HEK293T (cell line): Measurements from ENCODE around the gene KLF4.
"Not testable (repeated sequence)": the region's sequence is repeated elsewhere in the genome, so short reads cannot be mapped to it uniquely, and the experiment has no call there.

Experiments used
- CTCF ChIA-PET: fragments of 350-600 bp; formaldehyde crosslinking; extraction: SDS; loops from one replicate; lab custom pipeline; 2021; ENCODE audit warnings: antibody characterized with exemption, inconsistent platforms; lab: Yijun Ruan, JAX
- POLR2A ChIA-PET: fragments of 350-600 bp; formaldehyde crosslinking; extraction: SDS; loops from one replicate; lab custom pipeline; 2020; ENCODE audit warnings: antibody characterized with exemption, inconsistent platforms; lab: Yijun Ruan, JAX
- DNase-seq: peaks from one replicate; pipeline ENCODE4 v3.0.0; 2012; ENCODE audit warnings: mixed read lengths; ENCODE audit errors: extremely low spot score
- ARNT ChIP-seq: fragments of 450-650 bp; IDR thresholded peaks from 2 replicates; pipeline ENCODE4 v1.6.1; 2017; ENCODE audit warnings: mild to moderate bottlenecking
- BHLHE40 ChIP-seq: fragments of 450-650 bp; IDR thresholded peaks from 2 replicates; pipeline ENCODE4 v1.6.1; 2016; ENCODE audit warnings: mild to moderate bottlenecking, moderate library complexity, borderline replicate concordance
- CTBP1 ChIP-seq: fragments of 450-650 bp; IDR thresholded peaks from 2 replicates; pipeline ENCODE4 v1.6.1; 2016; ENCODE audit warnings: borderline replicate concordance
- ELF4 ChIP-seq: fragments of 450-650 bp; IDR thresholded peaks from 2 replicates; pipeline ENCODE4 v1.6.1; 2017; ENCODE audit warnings: antibody characterized with exemption
- FOXA1 ChIP-seq: fragments of 450-650 bp; IDR thresholded peaks from 2 replicates; pipeline ENCODE4 v1.6.1; 2016; ENCODE audit warnings: mild to moderate bottlenecking
- FOXK2 ChIP-seq: fragments of 450-650 bp; IDR thresholded peaks from 2 replicates; pipeline ENCODE4 v1.6.1; 2016; ENCODE audit warnings: mild to moderate bottlenecking
- FOXM1 ChIP-seq: fragments of 450-650 bp; IDR thresholded peaks from 2 replicates; pipeline ENCODE4 v1.6.1; 2017; ENCODE audit warnings: mild to moderate bottlenecking, borderline replicate concordance
- HDGF ChIP-seq: fragments of 450-650 bp; IDR thresholded peaks from 2 replicates; pipeline ENCODE4 v1.6.1; 2017; ENCODE audit warnings: antibody characterized with exemption, borderline replicate concordance
- L3MBTL2 ChIP-seq: fragments of 450-650 bp; conservative IDR thresholded peaks from 2 replicates; pipeline ENCODE4 v1.6.1; 2016; ENCODE audit warnings: mild to moderate bottlenecking
- LEF1 ChIP-seq: fragments of 450-650 bp; IDR thresholded peaks from 2 replicates; pipeline ENCODE4 v1.6.1; 2017; ENCODE audit warnings: mild to moderate bottlenecking, borderline replicate concordance
- NFRKB ChIP-seq: fragments of 450-650 bp; IDR thresholded peaks from 2 replicates; pipeline ENCODE4 v1.6.1; 2016; ENCODE audit warnings: mild to moderate bottlenecking, moderate library complexity
- SP1 ChIP-seq: fragments of 450-650 bp; IDR thresholded peaks from 2 replicates; pipeline ENCODE4 v1.6.1; 2017
- SUZ12 ChIP-seq: fragments of 450-650 bp; IDR thresholded peaks from 2 replicates; pipeline ENCODE4 v1.6.1; 2016; ENCODE audit warnings: mild to moderate bottlenecking
- TARDBP ChIP-seq: fragments of 450-650 bp; IDR thresholded peaks from 2 replicates; pipeline ENCODE4 v1.6.1; 2016
- ZNF384 ChIP-seq: fragments of 450-650 bp; IDR thresholded peaks from 2 replicates; pipeline ENCODE4 v1.6.1; 2016
- TF ChIP-seq, protein P1 (sequence below): fragments of 450-650 bp; IDR thresholded peaks from 2 replicates; pipeline ENCODE4 v1.6.1; 2016

The KLF4 gene

DNA sequence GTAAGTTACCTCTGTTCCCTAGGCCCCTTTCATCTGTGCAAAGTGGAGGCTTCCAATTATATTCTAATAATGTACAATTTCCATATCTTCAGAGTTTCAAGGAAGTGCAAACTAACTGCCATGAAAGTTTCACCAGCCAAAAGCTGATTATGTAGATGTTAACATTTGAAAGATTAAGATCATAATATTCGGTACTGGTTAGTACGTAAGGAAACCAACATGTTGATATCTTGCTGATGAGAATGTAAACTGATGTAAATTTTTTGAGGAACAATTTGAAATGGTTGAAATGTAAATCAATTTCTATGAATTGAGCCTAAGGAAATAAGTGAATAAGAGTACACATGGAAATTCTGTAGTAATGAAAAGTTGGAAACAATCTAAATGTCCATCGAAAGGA, 12.9 kb upstream of the KLF4 start:
- POLR2A ChIA-PET, result no interaction called here
- DNase-seq, result no peak
- CTCF ChIA-PET, result interaction anchor here (0.8 kb wide), 1 partner anchor 779 kb away, joined by 4 read pairs; no protein-coding TSS in a partner anchor
- TF ChIP-seq L3MBTL2 (no peak), HDGF (no peak)

DNA sequence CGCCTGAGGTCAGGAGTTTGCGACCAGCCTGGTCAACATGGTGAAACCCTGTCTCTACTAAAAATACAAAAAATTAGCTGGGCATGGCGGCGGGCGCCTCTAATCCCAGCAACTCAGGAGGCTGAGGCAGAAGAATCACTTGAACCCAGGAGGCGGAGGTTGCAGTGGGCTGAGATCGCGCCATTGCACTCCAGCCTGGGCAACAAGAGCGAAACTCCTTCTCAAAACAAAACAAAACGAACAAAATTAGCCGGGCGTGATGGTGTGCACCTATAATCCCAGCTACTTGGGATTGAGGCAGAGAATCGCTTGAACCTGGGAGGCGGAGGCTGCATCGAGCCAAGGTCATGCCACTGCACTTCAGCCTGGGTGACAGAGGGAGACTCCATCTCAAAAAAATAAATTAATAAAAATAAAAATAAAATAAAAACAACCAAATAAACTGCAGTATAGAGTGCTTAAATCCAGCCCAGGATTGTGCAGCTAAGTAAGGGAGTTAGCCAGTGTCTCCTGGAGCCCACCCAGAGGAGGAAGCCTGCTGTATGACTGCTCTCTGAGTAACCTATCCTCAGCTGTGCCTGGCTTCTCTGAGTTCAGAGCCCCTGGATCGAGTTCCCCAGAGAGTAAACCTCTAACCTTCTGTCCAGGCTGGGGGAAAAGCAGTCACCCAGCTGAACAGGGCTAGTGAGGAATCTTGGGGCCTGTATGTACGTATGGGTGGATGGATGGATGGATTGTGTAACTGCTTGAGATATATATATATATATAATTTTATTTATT, 11.0 kb upstream of the KLF4 start:
- POLR2A ChIA-PET, result not testable (repeated sequence)

DNA sequence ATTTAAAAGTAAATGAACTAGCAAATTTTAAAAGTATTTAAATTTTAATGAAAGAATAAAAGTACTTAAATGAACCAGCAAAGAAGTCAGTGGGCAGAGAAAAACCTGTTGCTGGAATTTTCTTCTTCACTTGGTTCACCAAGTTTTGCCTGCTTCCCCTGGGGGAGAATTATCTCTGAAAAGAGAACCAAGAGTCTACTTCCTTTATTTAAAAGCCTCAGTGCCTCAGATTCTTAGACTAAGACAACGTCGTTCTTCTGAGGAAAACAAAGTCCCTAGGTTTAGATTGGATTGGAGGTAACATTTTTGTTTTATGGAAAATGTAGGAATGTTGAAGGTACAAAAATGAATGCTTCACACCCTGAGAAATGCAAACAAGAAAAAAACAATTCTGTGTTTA, 7.4 kb upstream of the KLF4 start:
- DNase-seq, result no peak
- CTCF ChIA-PET, result interaction anchor here (0.5 kb wide), 1 partner anchor 29 kb away, joined by 3 read pairs; no protein-coding TSS in a partner anchor
- TF ChIP-seq SUZ12 (no peak), NFRKB (no peak)
- POLR2A ChIA-PET, result no interaction called here

More for the DNA sequence above, 11.0 kb upstream of the KLF4 start:
- DNase-seq, CTCF ChIA-PET: not testable (repeated sequence)

DNA sequence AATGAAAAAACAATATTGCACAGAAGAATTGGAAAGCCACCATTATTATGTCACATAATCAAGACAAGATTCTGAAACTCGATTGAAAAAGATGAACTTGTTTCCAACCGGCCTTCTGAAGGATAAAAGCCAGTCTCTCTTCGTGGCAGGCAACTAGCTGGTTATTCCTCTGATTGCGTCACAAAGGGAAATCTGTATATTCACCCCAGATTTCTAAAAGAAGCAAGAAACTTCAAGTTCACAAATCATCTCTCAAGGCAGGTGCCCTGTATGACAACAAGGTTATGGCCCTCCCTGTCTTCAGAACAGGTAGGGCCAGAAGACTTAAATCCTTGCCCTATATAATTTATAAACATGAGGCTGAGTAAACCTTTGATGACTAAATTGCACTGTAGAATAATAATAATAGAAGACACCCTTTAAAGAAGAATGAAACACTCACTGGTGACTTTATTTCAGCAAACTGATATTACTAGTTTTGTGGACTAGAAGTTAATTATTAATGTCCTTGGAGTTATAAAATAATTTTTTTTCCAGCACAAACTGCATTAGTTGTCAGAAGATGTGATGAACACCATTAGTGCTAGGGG, 2.9 kb upstream of the KLF4 start:
- ChIA-PET CTCF (interaction anchor here (0.6 to 0.7 kb wide), 2 partner anchors 10 to 149 kb away, joined by 3 to 4 read pairs; no protein-coding TSS in a partner anchor), POLR2A (no interaction called here)
- DNase-seq, result no peak
- no peak for TF ChIP-seq LEF1
- TF ChIP-seq FOXK2, result no peak
- TF ChIP-seq L3MBTL2, result no peak
- TF ChIP-seq CTBP1, result no peak
- no peak for TF ChIP-seq FOXM1
- no peak for TF ChIP-seq NFRKB
- no peak for TF ChIP-seq ZNF384
- no peak for TF ChIP-seq SP1
- TF ChIP-seq FOXA1, result no peak
- TF ChIP-seq ELF4, result no peak
- TF ChIP-seq TARDBP, result no peak

DNA sequence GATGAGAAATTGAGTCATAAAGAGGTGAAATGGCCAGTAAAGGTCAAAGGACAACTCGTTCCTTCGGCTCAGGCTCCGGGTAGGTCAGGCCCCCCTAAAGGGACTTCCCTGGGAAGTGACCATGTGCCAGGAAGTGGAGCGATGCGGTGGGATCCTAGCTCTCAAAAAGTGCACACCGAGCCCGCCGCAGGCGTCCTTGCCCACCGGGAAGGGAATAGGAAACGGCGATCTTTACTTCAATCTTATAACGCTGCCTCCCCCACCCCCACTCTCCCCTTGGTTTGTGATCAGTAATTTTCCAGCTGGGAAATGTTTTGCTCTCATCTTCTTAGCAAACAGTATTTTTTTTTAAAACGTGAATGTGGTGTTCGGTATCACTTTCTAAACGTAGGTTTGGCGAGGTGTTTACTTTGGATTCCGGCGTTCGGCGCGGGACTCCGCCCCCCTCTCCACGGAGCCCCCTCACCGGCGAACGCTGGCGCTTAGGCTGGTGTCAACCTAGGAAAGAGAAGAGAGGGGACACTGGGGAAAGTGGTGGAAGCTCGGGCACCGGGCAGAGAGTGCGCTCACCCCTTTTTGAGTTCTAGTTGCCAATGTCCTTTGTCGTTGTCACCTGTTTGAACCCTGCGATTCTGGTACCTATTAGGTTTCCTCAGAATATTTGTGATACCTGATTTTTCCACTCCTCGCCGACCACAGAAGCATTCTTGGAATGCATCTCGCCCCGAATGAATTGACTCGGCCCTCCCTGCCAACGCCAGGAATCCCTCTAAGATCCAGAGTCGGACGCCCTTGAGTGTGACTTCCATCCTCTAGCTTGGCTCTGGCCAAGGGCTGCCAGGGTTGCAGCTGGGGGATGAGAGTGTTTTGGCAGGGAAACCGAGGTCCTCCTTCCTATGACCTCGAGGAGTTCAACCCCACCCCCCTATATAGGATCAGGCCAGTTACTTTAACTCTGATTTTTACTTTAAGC, 1.8 kb upstream of the KLF4 start:
- TF ChIP-seq TARDBP, result no peak
- TF ChIP-seq SP1, result no peak
- TF ChIP-seq ELF4, result no peak
- TF ChIP-seq HDGF, result no peak
- TF ChIP-seq NFRKB, result no peak
- no peak for TF ChIP-seq LEF1
- TF ChIP-seq FOXM1, result no peak
- TF ChIP-seq, protein P1, sequence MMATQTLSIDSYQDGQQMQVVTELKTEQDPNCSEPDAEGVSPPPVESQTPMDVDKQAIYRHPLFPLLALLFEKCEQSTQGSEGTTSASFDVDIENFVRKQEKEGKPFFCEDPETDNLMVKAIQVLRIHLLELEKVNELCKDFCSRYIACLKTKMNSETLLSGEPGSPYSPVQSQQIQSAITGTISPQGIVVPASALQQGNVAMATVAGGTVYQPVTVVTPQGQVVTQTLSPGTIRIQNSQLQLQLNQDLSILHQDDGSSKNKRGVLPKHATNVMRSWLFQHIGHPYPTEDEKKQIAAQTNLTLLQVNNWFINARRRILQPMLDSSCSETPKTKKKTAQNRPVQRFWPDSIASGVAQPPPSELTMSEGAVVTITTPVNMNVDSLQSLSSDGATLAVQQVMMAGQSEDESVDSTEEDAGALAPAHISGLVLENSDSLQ, result no peak
- no peak for TF ChIP-seq BHLHE40
- TF ChIP-seq L3MBTL2, result no peak
- no peak for TF ChIP-seq ZNF384
- no peak for TF ChIP-seq FOXK2
- no peak for TF ChIP-seq ARNT
- TF ChIP-seq FOXA1, result no peak
- no peak for TF ChIP-seq SUZ12
- no peak for TF ChIP-seq CTBP1
- POLR2A ChIA-PET, result no interaction called here
- CTCF ChIA-PET, result interaction anchor here (0.6 kb wide), 1 partner anchor 1664 kb away, joined by 7 read pairs; no protein-coding TSS in a partner anchor
- DNase-seq, result no peak

DNA sequence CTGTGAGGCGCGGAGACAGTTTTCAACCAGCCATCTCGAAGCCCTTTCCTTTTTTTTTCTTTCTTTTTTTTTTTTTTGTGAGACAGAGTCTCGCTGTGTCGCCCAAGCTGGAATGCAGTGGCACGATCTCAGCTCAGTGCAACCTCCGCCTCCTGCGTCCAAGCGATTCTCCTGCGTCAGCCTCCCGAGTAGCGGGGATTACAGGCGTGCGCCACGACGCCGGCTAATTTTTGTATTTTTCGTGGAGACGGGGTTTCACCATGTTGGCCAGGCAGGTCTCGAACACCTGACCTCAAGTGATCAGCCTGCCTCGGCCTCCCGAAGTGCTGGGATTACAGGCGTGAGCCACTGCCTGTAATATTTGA, 1.0 kb upstream of the KLF4 start:
- CTCF ChIA-PET, DNase-seq: not testable (repeated sequence)

DNA sequence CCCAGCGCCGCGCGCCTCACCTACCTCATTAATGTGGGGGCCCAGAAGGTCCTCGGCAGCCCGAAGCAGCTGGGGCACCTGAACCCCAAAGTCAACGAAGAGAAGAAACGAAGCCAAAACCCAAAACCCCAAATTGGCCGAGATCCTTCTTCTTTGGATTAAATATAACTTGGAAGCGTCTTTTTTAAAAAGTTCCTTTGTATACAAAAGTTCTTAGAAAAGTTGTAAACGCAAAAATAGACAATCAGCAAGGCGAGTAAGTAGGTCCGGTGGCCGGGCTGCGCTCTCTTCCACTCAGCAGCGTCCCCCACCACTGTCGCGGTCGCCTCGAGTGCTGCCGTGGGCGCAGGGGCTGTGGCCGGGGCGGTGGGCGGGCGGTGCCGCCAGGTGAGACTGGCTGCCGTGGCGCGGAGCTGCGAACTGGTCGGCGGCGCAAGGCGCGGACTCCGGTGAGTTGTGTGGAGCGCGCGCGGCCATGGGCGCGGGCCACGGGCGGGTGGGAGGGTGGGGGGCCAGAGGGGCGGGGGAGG, 360 bp downstream of the KLF4 start:
- no peak for DNase-seq
- ChIA-PET CTCF (no interaction called here), POLR2A (interaction anchor here (0.9 to 1.2 kb wide), 3 partner anchors 60 to 519 kb away, joined by 3 to 4 read pairs (median 3); no protein-coding TSS in a partner anchor)
- TF ChIP-seq TARDBP, result no peak
- no peak for TF ChIP-seq SP1
- TF ChIP-seq ZNF384, result no peak
- TF ChIP-seq LEF1, result no peak
- no peak for TF ChIP-seq FOXA1
- no peak for TF ChIP-seq FOXM1
- TF ChIP-seq HDGF, result no peak
- TF ChIP-seq, protein P1, result no peak
- no peak for TF ChIP-seq L3MBTL2
- TF ChIP-seq FOXK2, result no peak

More for the DNA sequence above, 1.0 kb upstream of the KLF4 start:
- POLR2A ChIA-PET, result not testable (repeated sequence)
